ENCODE measurements around the gene RPL10. TPM values are rescaled to one million over a fixed set of nuclear protein-coding genes. Genes with fewer than 3 reads are reported as not detected.

RPL10 gene
- total and polyA plus RNA-seq, 9 of the 15 experiments (the other 6 are each of a cell fraction or from before 2014, with no cell fraction given), result 3,774 to 7,600 (median 5,014) TPM

DNA sequence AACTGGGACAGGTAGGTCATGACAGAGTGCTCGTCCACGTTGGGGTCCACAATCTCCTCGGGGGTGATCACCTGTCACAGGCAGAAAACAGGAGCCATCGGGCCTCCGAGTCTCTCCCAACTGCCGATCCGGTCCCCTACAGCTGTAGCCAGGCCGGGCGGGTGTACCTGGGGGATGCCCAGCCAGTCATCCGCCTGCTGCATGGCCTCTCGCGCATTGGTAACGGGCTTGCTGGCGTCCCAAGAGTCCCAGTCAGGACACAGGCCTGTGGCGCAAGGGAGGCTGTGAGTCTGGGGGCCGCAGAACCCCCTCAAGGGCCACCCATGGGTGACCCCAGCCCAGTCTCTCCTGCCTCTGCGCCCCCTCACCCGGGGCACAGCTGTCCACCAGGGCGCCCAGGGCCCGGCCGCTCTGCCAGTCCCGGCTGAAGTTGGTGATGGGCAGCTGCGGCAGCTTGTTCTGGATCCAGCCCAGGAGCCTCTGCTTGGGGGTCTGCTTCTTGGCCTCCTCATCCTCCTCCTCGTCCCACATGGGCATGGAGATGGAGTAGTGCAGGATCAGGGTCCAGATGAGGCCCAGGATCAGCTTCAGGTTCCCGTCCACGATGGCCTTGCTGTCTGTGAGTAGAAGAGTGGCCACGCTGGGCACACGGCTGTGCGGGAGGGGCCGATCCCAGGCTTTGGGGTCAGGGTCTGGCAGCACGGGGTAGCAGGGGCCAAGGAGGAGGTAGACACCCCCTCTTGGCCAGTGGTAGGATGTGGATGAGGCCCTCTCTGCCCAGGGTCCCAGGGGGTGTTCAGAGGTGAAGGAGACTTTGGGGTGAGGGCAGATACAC, 30.5 kb upstream of the RPL10 start:
- Histone ChIP-seq H2AFZ (ENCODE audit: low read depth, low read length) (no peak overlapping the region), H3K4me3 (no peak overlapping the region; the same call in 1 of the 2 replicates), H4K20me1 (replicated peaks; ENCODE audit: control insufficient read depth, insufficient read depth, low read length) (no peaks in the 10 kb centered on the region; the same call in 1 of the 2 replicates), H3K27ac (ENCODE audit: extremely low read depth, low read depth, low read length) (peak overlapping the region; percentile 99), H3K4me2 (ENCODE audit: insufficient read depth, low read length) (peak overlapping the region; percentile 96), H3K4me1 (replicated peaks in 1 of 2; ENCODE audit: control insufficient read depth in 2 of 2, insufficient read depth in 2 of 2, low read length in 2 of 2) (peaks cover 10 to 68% of the 10 kb centered on the region in 2 experiments), H3K79me2 (ENCODE audit: control insufficient read depth, insufficient read depth, low read length) (peaks cover 61% of the 10 kb centered on the region), H3K9ac (ENCODE audit: insufficient read depth in 1 of 2, low read depth in 2 of 2, low read length in 2 of 2) (peak overlapping the region; percentile 91 to 94), H3K27me3 (ENCODE audit: control insufficient read depth in 2 of 2, insufficient read depth in 2 of 2, low read length in 2 of 2) (no peaks in the 10 kb centered on the region), H3K9me3 (replicated peaks; ENCODE audit: control insufficient read depth, insufficient read depth, low read depth, low read length) (no peaks in the 10 kb centered on the region), H3K9me1 (ENCODE audit: control insufficient read depth, insufficient read depth, low read length) (no peaks in the 10 kb centered on the region), H3K36me3 (ENCODE audit: control insufficient read depth, insufficient read depth, low read length) (peaks cover 58% of the 10 kb centered on the region; the same call in 2 of the 3 replicates)
- no peak for FAIRE-seq
- POLR2A ChIA-PET, result interaction anchor here (0.6 to 0.9 kb wide), 4 partner anchors 10 to 590 kb away, joined by 3 to 4 read pairs (median 3); partner anchors contain the start of gene FAM3A
- TF ChIP-seq POLR2G (IDR thresholded peaks at IDR 0.05; ENCODE audit: low read depth, low read length), result peak; percentile 50; the same call in 1 of the 2 replicates
- TF ChIP-seq, protein P1, sequence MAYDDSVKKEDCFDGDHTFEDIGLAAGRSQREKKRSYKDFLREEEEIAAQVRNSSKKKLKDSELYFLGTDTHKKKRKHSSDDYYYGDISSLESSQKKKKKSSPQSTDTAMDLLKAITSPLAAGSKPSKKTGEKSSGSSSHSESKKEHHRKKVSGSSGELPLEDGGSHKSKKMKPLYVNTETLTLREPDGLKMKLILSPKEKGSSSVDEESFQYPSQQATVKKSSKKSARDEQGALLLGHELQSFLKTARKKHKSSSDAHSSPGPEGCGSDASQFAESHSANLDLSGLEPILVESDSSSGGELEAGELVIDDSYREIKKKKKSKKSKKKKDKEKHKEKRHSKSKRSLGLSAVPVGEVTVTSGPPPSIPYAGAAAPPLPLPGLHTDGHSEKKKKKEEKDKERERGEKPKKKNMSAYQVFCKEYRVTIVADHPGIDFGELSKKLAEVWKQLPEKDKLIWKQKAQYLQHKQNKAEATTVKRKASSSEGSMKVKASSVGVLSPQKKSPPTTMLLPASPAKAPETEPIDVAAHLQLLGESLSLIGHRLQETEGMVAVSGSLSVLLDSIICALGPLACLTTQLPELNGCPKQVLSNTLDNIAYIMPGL (CRISPR knock-in tag; IDR thresholded peaks at IDR 0.05), result no peak
- TF ChIP-seq RBFOX2 (IDR thresholded peaks at IDR 0.05; ENCODE audit: low read depth, low read length), result peak; percentile 57
- CTCF ChIA-PET (ENCODE audit: low intra/inter-chr PET ratio), result no interaction called here
- intact Hi-C loops (cut with micrococcal nuclease), result no loop called here
- in situ Hi-C loops (cut with MboI), result no loop called here
- BruUV-seq (replicated peaks), result no TSS peak
- 100% methylated on average over 11 of the region's 31 CpGs for WGBS (ENCODE audit: insufficient coverage, low coverage, missing lambda C conversion rate)
- DNase-seq (ENCODE audit: extremely low read depth in 1 of 4, low spot score in 3 of 4), result no peak
- ATAC-seq, result no peak

Data from K562 (cell line).